ENCODE data around the gene DAPK1.
A peak's percentile ranks its signal among the peaks of the same experiment; 100 is the strongest.

DAPK1 gene

GRCh38 chr9:87512311-87512710 lies 14.6 kb downstream of the DAPK1 start:
- Mint-ChIP-seq H3K4me1 (peaks cover 16% of the 10 kb centered on the region), H3K27ac (no peak overlapping the region), H3K36me3 (ENCODE audit: low read depth) (peaks cover 63% of the 10 kb centered on the region), H3K27me3 (ENCODE audit: low read depth) (no peaks in the 10 kb centered on the region), H3K9me3 (no peaks in the 10 kb centered on the region), H3K4me3 (no peak overlapping the region)
- TF ChIP-seq CTCF (IDR thresholded peaks at IDR 0.05; ENCODE audit: unreplicated experiment in 3 of 3): no peak

- Mint-ChIP-seq H3K36me3 (ENCODE audit: low read depth) (peaks cover 64% of the 10 kb centered on the region), H3K4me3 (no peak overlapping the region), H3K4me1 (peaks cover 16% of the 10 kb centered on the region), H3K9me3 (no peaks in the 10 kb centered on the region), H3K27ac (no peak overlapping the region), H3K27me3 (ENCODE audit: low read depth) (no peaks in the 10 kb centered on the region)
- no peak for TF ChIP-seq CTCF (IDR thresholded peaks at IDR 0.05; ENCODE audit: unreplicated experiment in 3 of 3)
These were observed 15.5 kb downstream of the DAPK1 start for GRCh38 chr9:87513161-87513560.

GRCh38 chr9:87513880-87514535 lies 16.3 kb downstream of the DAPK1 start:
- Mint-ChIP-seq H3K9me3 (no peaks in the 10 kb centered on the region), H3K4me3 (no peak overlapping the region), H3K4me1 (peaks cover 18% of the 10 kb centered on the region), H3K27me3 (ENCODE audit: low read depth) (no peaks in the 10 kb centered on the region), H3K36me3 (ENCODE audit: low read depth) (peaks cover 64% of the 10 kb centered on the region), H3K27ac (peak overlapping the region in 1 of 3 experiments; percentile 27)
- TF ChIP-seq CTCF (IDR thresholded peaks at IDR 0.05; ENCODE audit: unreplicated experiment in 3 of 3): no peak

- H3K4me3 Mint-ChIP-seq: no peak overlapping the region
- no peaks in the 10 kb centered on the region for H3K9me3 Mint-ChIP-seq
- peaks cover 61% of the 10 kb centered on the region for H3K36me3 Mint-ChIP-seq (ENCODE audit: low read depth)
- no peak for TF ChIP-seq CTCF (IDR thresholded peaks at IDR 0.05; ENCODE audit: unreplicated experiment in 3 of 3)
- H3K4me1 Mint-ChIP-seq: peaks cover 13% of the 10 kb centered on the region
- H3K27me3 Mint-ChIP-seq (ENCODE audit: low read depth): no peaks in the 10 kb centered on the region
- no peak overlapping the region for H3K27ac Mint-ChIP-seq
These were observed 17.3 kb downstream of the DAPK1 start for GRCh38 chr9:87515006-87515405.

- peak overlapping the region in 1 of 3 experiments; percentile 51 for H3K27ac Mint-ChIP-seq
- H3K4me3 Mint-ChIP-seq: no peak overlapping the region
- H3K27me3 Mint-ChIP-seq (ENCODE audit: low read depth): no peaks in the 10 kb centered on the region
- H3K36me3 Mint-ChIP-seq (ENCODE audit: low read depth): peaks cover 58% of the 10 kb centered on the region
- no peaks in the 10 kb centered on the region for H3K9me3 Mint-ChIP-seq
- TF ChIP-seq CTCF (IDR thresholded peaks at IDR 0.05; ENCODE audit: unreplicated experiment in 3 of 3): no peak
- peaks cover 13% of the 10 kb centered on the region for H3K4me1 Mint-ChIP-seq
These were observed 18.0 kb downstream of the DAPK1 start for GRCh38 chr9:87515588-87516221.
